Heart right ventricle (tissue), 16 donors: ENCODE data around the gene CSRP2. TPM values are rescaled to one million over a fixed set of nuclear protein-coding genes. Genes with fewer than 3 reads are reported as not detected.

ENCODE experiments used
- ATAC-seq, 8 donors: fragments of 200-7000 bp; cut with Tn5 transposase; one replicate each; pipeline ENCODE4 v1.9.1; 2020; ENCODE audit warnings: mild to moderate bottlenecking in 8 of 8, moderate library complexity in 8 of 8, moderate number of reproducible peaks in 1 of 8
- DNase-seq, 2 donors: peaks; one replicate each; pipeline ENCODE4 v3.0.0-alpha.2; 2020
- H3K27ac ChIP-seq, 10 donors: fragments of 200-600 bp; sonication (generic) in 2 of 10; one replicate each; pipeline versions ENCODE4 v1.5.0 to v1.8.0; 2020 to 2022; ENCODE audit warnings: mild to moderate bottlenecking in 3 of 10
- H3K27me3 ChIP-seq, 7 donors: fragments of 200-600 bp; one replicate each; pipeline ENCODE4 v1.8.0; 2021 to 2022; ENCODE audit warnings: mild to moderate bottlenecking in 2 of 7
- H3K36me3 ChIP-seq, 9 donors: fragments of 200-600 bp; sonication (generic) in 1 of 9; one replicate each; pipeline versions ENCODE4 v1.5.0 to v1.8.0; 2020 to 2022; ENCODE audit warnings: mild to moderate bottlenecking in 2 of 9
- H3K4me1 ChIP-seq, 9 donors: fragments of 200-600 bp; sonication (generic) in 1 of 9; one replicate each; pipeline versions ENCODE4 v1.5.0 to v1.8.0; 2020 to 2022; ENCODE audit warnings: mild to moderate bottlenecking in 4 of 9
- H3K4me3 ChIP-seq, 10 donors: fragments of 200-600 bp; sonication (generic) in 2 of 10; one replicate each; pipeline versions ENCODE4 v1.5.0 to v1.8.0; 2020 to 2022; ENCODE audit warnings: mild to moderate bottlenecking in 7 of 10, moderate library complexity in 2 of 10
- H3K9me3 ChIP-seq, 11 donors: fragments of 200-600 bp in 10 of 11; sonication (generic) in 2 of 11; one replicate each; pipeline versions ENCODE4 v1.5.0 to v1.8.0; 2013 to 2022; ENCODE audit warnings: mild to moderate bottlenecking in 2 of 11, control low read depth in 1 of 11, moderate library complexity in 1 of 11
- WGBS, 2 donors: extraction: QIAGEN DNeasy Blood & Tissue Kit; methylation state at CpG; one replicate each; pipeline ENCODE4 v1.1.7; 2013; ENCODE audit warnings: inconsistent platforms in 1 of 2; 5-methylcytosine and 5-hydroxymethylcytosine counted together
- intact Hi-C, 10 donors: fragments of 100-400 bp; cut with DNase I; formaldehyde crosslinking; loops; one replicate each; pipeline versions ENCODE4 v1.11.1 to v1.14.2; 2022
- polyA plus RNA-seq, 2 donors: library from polyadenylated mRNA; stranded (reverse); fragments of 200-250 nt; gene quantifications; one replicate each; pipeline ENCODE4 v1.2.3, GENCODE V29; 2013
- total RNA-seq, 10 donors: library from RNA; stranded (reverse); fragmentation: NEBNext Ultra II Directional in 3 of 10; extraction: Animal tissue kit (Norgen Biotek cat#: 25700) in 3 of 10; gene quantifications; one replicate each; pipeline versions ENCODE4 v1.2.1 to v1.2.4, GENCODE V29; 2021 to 2023
- TF ChIP-seq, protein P1 (sequence below), 9 donors: fragments of 200-600 bp; sonication (generic) in 2 of 9; IDR thresholded peaks; one replicate each; pipeline versions ENCODE4 v1.5.0 to v1.8.0; 2021 to 2022; ENCODE audit warnings: antibody characterized with exemption in 9 of 9, mild to moderate bottlenecking in 5 of 9, moderate library complexity in 1 of 9
- donor health status: Arrhythmogenic right ventricular cardiomyopathy.
- donor health status: ischemic (EF 13 %, LVEDD 7.1; RV severe dilation, severe dysfunction).
- donor health status: healthy with polysubstance abuse.
- donor health status: DM: no; HTN: yes; CAD: no.
- donor health status: DM: no; HTN: no; CAD: no.
- donor health status: ischemic (EF 25% LVEDD 6.9; RV normal size, moderate dysfunction).
- donor health status: ischemic (EF 25% LVEDD 5.7; RV mildly dilated, moderate dysfunction).
- donor health status: healthy.
- donor health status: DM: yes; HTN: yes; CAD: no.
- donor health status: Ischemic cardiomyopathy.
- donor health status: ischemic (EF 35%, LVEDD 5.7; RV mildly dilated, moderate dysfunction).
- donor health status: nonischemic (EF 11% LVEDD 7.7; RV severe dilation, severe dysfunction).
- donor health status: DM: yes; HTN: yes; CAD: no.
- donor health status: PGD.
- donor health status: ischemic (EF 29% LVEDD 5.4; RV normal size, mild dysfunction).
- donor health status: nonischemic (EF 23%, LVEDD 6.1; RV moderate dilation, normal function).

CSRP2 gene
- total and polyA plus RNA-seq, 12 donors: 9.7 to 46.3 (median 21.8) TPM

DNA sequence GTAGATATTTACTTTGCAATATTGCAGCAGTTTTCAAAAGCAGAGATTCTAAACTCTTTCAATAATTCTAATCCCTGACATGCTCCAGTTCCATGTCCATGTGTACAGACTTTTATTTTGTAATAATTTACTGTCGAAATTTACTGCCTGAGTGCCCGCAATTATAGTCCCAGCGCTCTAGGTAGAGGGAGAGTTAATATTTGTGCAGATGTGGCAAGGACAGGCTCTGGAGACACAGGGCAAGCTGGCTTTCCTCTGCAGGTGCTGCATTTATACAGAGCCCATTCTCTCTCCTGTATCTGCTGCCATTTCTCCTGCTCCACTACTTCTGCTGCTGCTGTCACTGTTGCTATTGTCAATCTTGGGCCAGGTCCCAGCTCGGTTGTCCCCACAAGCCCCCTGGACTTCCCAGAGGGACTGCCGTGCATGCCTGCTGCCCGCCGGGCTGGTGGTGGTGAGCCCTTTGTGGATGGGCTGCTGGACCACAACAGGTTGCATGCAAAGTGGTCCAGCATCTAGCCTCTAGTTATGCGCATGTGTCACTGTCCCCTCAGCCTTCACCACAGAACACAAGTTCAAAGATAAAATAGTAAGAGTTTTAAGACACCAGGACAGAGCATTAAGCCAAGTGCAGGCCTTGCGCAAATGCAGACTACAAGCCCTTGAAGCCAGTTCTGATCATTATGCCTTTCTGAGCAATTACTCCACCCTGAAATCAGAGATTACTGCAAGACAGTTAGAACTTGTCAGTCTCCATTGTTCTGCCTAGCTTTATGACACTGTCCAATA, 40.8 kb upstream of the CSRP2 start:
- Histone ChIP-seq H3K9me3 (no peaks in the 10 kb centered on the region), H3K4me3 (no peak overlapping the region), H3K27me3 (no peaks in the 10 kb centered on the region), H3K27ac (no peak overlapping the region), H3K36me3 (no peaks in the 10 kb centered on the region), H3K4me1 (peaks cover 0 to 18% (median 5%) of the 10 kb centered on the region in 9 donors)
- intact Hi-C loops: loop anchor here in 2 of 10 donors (5.0 to 10.0 kb wide), 3 partner anchors 37 to 297 kb away; no protein-coding TSS in a partner anchor
- no peak for DNase-seq
- WGBS, 2 donors: 86 to 87% methylated on average over 9 of the region's 9 CpGs
- TF ChIP-seq, protein P1, sequence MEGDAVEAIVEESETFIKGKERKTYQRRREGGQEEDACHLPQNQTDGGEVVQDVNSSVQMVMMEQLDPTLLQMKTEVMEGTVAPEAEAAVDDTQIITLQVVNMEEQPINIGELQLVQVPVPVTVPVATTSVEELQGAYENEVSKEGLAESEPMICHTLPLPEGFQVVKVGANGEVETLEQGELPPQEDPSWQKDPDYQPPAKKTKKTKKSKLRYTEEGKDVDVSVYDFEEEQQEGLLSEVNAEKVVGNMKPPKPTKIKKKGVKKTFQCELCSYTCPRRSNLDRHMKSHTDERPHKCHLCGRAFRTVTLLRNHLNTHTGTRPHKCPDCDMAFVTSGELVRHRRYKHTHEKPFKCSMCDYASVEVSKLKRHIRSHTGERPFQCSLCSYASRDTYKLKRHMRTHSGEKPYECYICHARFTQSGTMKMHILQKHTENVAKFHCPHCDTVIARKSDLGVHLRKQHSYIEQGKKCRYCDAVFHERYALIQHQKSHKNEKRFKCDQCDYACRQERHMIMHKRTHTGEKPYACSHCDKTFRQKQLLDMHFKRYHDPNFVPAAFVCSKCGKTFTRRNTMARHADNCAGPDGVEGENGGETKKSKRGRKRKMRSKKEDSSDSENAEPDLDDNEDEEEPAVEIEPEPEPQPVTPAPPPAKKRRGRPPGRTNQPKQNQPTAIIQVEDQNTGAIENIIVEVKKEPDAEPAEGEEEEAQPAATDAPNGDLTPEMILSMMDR (IDR thresholded peaks at IDR 0.05): no peak
- ATAC-seq: no peak

DNA sequence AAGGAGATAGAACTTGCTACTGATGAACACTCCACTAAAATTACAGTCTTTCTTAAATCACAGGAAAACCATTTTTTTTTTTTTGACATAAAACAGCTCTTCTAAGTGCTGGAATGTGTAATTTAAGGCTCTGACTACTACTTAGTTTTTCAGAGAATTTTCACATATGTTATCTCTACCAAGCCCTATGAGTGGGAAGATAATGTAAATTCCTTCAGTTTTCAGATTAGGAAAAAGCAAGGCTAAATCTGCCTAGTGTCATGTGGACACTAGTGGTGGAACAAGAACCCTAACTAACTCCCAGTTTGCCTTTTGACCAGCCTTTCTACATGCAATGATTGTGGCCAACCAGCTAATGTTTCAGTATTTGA, 37.3 kb upstream of the CSRP2 start:
- TF ChIP-seq, protein P1 (IDR thresholded peaks at IDR 0.05): no peak
- intact Hi-C loops: no loop called here
- Histone ChIP-seq H3K4me1 (peaks cover 0 to 20% (median 5%) of the 10 kb centered on the region in 9 donors), H3K27ac (peak overlapping the region in 4 of 10 donors; percentile 5 to 38 (median 30)), H3K4me3 (no peak overlapping the region), H3K27me3 (no peaks in the 10 kb centered on the region), H3K9me3 (no peaks in the 10 kb centered on the region), H3K36me3 (no peaks in the 10 kb centered on the region)
- DNase-seq (no peak), ATAC-seq (no peak)

DNA sequence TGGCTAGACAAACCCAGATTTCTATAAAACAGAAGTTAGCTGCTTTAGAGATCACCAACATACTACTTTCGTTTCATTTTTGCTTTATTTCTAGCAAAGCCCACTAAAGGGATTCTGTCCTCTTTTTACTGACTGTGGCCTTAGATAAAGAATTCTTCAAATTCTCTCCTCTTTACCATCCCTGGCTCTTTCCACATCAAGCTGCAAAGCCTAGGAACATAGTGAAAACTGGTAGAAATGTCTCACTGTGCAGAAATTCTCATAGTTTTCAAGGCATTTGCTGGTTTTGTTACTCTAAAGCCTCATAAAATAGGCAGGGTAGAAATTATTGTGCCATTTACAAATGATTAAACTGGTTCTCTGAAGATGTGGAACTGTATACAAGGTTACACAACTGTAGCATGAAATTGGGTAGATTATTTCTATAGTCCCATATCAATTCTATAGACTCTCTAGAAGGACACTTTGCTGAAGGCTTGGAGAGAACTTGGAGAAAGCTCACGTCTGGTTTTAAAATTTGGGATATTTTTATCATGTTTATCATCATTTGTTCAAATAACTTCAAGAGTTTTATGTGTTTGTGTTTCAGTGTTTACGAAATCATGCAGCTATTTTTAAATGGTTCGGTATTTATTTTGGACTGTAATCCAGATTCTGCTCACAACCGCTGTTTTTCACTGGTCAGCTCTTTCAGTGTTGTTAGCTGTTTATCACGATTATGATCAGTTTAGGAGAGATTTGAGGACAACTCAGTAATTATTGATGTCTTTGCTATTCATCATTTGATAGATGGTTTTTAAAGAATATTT, 36.7 kb upstream of the CSRP2 start:
- no peaks in the 10 kb centered on the region for H3K36me3 ChIP-seq
- ATAC-seq (peak in 4 of 8 donors; percentile 42 to 54 (median 48)), DNase-seq (no peak)
- no peak overlapping the region for H3K4me3 ChIP-seq
- no peaks in the 10 kb centered on the region for H3K9me3 ChIP-seq
- no peaks in the 10 kb centered on the region for H3K27me3 ChIP-seq
- H3K27ac ChIP-seq: peak overlapping the region in 3 of 10 donors; percentile 3 to 38 (median 29)
- H3K4me1 ChIP-seq: peaks cover 0 to 20% (median 5%) of the 10 kb centered on the region in 9 donors
- TF ChIP-seq, protein P1 (IDR thresholded peaks at IDR 0.05): no peak
- 49 to 59% methylated on average over 6 of the region's 6 CpGs for WGBS, 2 donors
- intact Hi-C loops: no loop called here

DNA sequence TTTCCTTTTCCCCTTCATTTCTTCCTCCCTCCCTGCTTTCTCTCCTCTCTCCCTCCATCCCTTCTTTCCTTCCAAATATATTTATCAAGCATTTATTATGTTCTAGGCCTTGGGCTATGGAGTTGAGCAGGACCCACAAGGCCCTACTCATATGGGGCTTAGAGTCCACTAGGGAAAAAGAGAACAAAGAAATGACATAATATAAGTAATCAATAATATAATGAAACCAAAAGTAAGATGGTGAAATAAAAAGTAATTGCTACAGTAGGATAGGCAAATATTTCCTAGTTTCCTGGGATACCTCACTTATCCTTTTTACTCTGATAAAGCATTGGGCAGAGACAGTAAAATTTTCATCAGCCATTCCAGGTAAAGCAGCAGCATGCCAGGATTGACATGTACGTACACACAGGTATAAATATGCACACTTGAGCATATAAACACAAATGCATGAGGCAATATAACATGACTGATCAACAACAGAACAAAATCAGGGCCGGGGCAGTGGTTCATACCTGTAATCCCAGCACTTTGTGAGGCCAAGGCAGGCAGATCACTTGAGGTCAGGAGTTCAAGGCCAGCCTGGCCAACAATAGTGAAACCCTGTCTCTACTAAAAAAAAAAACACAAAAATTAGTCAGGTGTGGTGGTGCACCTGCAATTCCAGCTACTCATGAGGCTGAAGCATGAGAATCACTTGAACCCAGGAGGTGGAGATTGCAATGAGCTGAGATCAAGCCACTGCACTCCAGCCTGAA, 35.5 kb upstream of the CSRP2 start:
- intact Hi-C loops: no loop called here
- peaks cover 0 to 20% (median 5%) of the 10 kb centered on the region in 9 donors for H3K4me1 ChIP-seq
- peak overlapping the region in 1 of 10 donors; percentile 5 for H3K27ac ChIP-seq
- ATAC-seq: no peak
- H3K27me3 ChIP-seq: no peaks in the 10 kb centered on the region
- no peaks in the 10 kb centered on the region for H3K36me3 ChIP-seq
- WGBS, 2 donors: 90 to 95% methylated on average over 2 of the region's 2 CpGs
- H3K9me3 ChIP-seq: no peaks in the 10 kb centered on the region
- TF ChIP-seq, protein P1 (IDR thresholded peaks at IDR 0.05): no peak
- DNase-seq: no peak
- H3K4me3 ChIP-seq: no peak overlapping the region
